Adrenal gland (tissue), 12 donors: ENCODE measurements around the gene CACNA1D. TPM values are rescaled to one million over a fixed set of nuclear protein-coding genes. Genes with fewer than 3 reads are reported as not detected.

Experiments
- DNase-seq, 7 donors: peaks; one replicate each; pipeline ENCODE4 v3.0.0-alpha.2; 2019 to 2020
- H3K27ac ChIP-seq, 5 donors: fragments of 200-600 bp; sonication (generic) in 4 of 5; 1 replicate in 3 of 5; 2 replicates in 2 of 5; pipeline versions ENCODE4 v1.5.1 to v1.8.0; 2016 to 2020; ENCODE audit warnings: mild to moderate bottlenecking in 1 of 5
- H3K27me3 ChIP-seq: fragments of 200-600 bp; 2 replicates; pipeline ENCODE4 v1.8.0; 2021
- H3K36me3 ChIP-seq, 2 donors: fragments of 200-600 bp; replicated peaks in 1 of 2; 1 replicate in 1 of 2; 2 replicates in 1 of 2; pipeline versions ENCODE4 v1.5.1 to v1.8.0; 2018 to 2022
- H3K4me1 ChIP-seq, 2 donors: fragments of 200-600 bp; replicated peaks in 1 of 2; 1 replicate in 1 of 2; 2 replicates in 1 of 2; pipeline versions ENCODE4 v1.5.1 to v1.8.0; 2018 to 2021
- H3K4me3 ChIP-seq, 4 donors: fragments of 200-600 bp; sonication (generic) in 3 of 4; one replicate each; pipeline ENCODE4 v1.5.1; 2016 to 2018
- H3K9me3 ChIP-seq, 3 donors: fragments of 200-600 bp; sonication (generic) in 1 of 3; replicated peaks in 1 of 3; 1 replicate in 2 of 3; 2 replicates in 1 of 3; pipeline versions ENCODE4 v1.5.1 to v1.8.0; 2016 to 2021
- POLR2A ChIP-seq, 2 donors: fragments of 450-650 bp; IDR thresholded peaks; one replicate each; pipeline ENCODE4 v1.6.1; 2017; ENCODE audit warnings: antibody characterized with exemption in 2 of 2, mild to moderate bottlenecking in 2 of 2, moderate library complexity in 1 of 2
- WGBS, 4 donors: extraction: QIAGEN DNeasy Blood & Tissue Kit in 2 of 4; methylation state at CpG; one replicate each; pipeline versions ENCODE4 v1.1.5 to v1.1.7; 2013 to 2017; 5-methylcytosine and 5-hydroxymethylcytosine counted together
- intact Hi-C, 2 donors: fragments of 100-400 bp; cut with DNase I; formaldehyde crosslinking; loops; one replicate each; pipeline versions ENCODE4 v1.14.1 to v1.15.0; 2022 to 2023
- polyA plus RNA-seq, 3 donors: library from polyadenylated mRNA; stranded (reverse); fragments of 200-250 nt in 2 of 3; fragments of 350-450 nt in 1 of 3; fragmentation: Illumina TruSeq in 1 of 3; extraction: RNeasy Lipid Tissue Mini Kit (QIAGEN cat#74804) in 1 of 3; gene quantifications; one replicate each; pipeline ENCODE4 v1.2.3, GENCODE V29; 2013 to 2014
- total RNA-seq, 9 donors: library from RNA; depleted of rRNA in 4 of 9; stranded (reverse); fragments of >200 nt in 4 of 9; fragments of 120-200 nt in 1 of 9; fragmentation: NEBNext Ultra II Directional in 1 of 9; extraction: Animal tissue kit (Norgen Biotek cat#: 25700) in 1 of 9; gene quantifications; one replicate each; pipeline versions ENCODE4 v1.1.0 to v1.2.4, GENCODE V29; 2013 to 2023
- TF ChIP-seq, protein P1 (sequence below), 6 experiments: fragments of 450-650 bp in 4 of 6; fragments of 200-600 bp in 2 of 6; sonication (generic) in 1 of 6; IDR thresholded peaks; 1 replicate in 5 of 6; 2 replicates in 1 of 6; pipeline versions ENCODE4 v1.5.1 to v1.8.0; 2016 to 2021; ENCODE audit warnings: antibody characterized with exemption in 6 of 6, mild to moderate bottlenecking in 2 of 6, moderate library complexity in 1 of 6
- donor health status: healthy with polysubstance abuse.
- donor health status: Bipolar disorder and iron deficiency.
- donor health status: DM: yes; HTN: yes; CAD: no.
- donor health status: DM: no; HTN: no; CAD: no.
- donor health status: DM: no; HTN: no; CAD: no.
- donor health status: DM: yes; HTN: yes; CAD: no.

CACNA1D gene
- total and polyA plus RNA-seq, 12 donors, result 25.8 to 111 (median 63.0) TPM

DNA sequence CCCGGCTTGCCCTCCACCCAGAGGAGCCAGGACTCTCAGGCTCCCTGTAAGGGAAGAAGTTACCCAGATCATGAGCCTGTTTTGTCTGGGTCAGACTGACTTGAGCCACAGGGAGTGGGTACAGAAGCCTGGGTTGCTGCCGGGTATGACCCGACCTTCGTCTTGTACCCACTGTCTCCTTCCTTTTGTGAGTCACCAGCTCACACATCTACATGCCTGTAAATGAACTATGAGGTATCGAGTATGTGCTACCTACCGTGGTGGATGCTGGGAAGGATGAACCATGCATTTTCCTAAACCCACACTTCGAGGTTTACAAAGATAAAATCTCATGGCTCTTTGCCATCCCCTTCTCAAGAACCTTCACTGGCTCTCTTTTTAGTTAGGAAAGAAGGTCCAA lies 56.9 kb downstream of the CACNA1D start:
- peak overlapping the region in 3 of 5 donors; percentile 36 to 58 (median 52) for H3K27ac ChIP-seq
- no peak for TF ChIP-seq POLR2A (IDR thresholded peaks at IDR 0.05)
- TF ChIP-seq, protein P1, sequence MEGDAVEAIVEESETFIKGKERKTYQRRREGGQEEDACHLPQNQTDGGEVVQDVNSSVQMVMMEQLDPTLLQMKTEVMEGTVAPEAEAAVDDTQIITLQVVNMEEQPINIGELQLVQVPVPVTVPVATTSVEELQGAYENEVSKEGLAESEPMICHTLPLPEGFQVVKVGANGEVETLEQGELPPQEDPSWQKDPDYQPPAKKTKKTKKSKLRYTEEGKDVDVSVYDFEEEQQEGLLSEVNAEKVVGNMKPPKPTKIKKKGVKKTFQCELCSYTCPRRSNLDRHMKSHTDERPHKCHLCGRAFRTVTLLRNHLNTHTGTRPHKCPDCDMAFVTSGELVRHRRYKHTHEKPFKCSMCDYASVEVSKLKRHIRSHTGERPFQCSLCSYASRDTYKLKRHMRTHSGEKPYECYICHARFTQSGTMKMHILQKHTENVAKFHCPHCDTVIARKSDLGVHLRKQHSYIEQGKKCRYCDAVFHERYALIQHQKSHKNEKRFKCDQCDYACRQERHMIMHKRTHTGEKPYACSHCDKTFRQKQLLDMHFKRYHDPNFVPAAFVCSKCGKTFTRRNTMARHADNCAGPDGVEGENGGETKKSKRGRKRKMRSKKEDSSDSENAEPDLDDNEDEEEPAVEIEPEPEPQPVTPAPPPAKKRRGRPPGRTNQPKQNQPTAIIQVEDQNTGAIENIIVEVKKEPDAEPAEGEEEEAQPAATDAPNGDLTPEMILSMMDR (IDR thresholded peaks at IDR 0.05), result no peak
- no peaks in the 10 kb centered on the region for H3K27me3 ChIP-seq
- peaks cover 17 to 43% of the 10 kb centered on the region in 2 donors for H3K4me1 ChIP-seq
- intact Hi-C loops, result no loop called here
- DNase-seq, result peak in 3 of 7 donors; percentile 33 to 46 (median 43)
- H3K36me3 ChIP-seq, result no peaks in the 10 kb centered on the region
- WGBS, 4 donors, result 41 to 60% (median 46%) methylated on average over 7 of the region's 7 CpGs
- H3K9me3 ChIP-seq, result no peaks in the 10 kb centered on the region
- no peak overlapping the region for H3K4me3 ChIP-seq

DNA sequence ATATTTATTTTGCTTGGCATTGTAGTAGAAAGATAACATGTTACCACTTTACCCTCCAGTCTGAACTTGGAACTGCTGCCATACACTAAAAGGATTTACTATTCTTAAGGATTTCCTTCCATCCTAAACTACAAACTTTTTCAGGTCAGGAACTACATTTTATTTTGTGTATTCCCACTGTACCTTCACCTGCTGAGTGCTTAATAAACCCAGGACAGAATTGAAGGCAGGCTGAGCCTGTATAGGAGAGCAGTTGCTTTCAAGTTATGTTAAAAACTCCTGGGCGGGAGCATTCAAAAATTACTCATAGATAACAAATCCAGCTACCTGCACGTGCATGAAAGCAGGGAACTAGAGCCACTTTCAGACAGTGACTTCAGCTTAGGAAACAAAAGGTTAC lies 58.3 kb downstream of the CACNA1D start:
- 42 to 54% (median 50%) methylated on average over 2 of the region's 2 CpGs for WGBS, 4 donors
- Histone ChIP-seq H3K9me3 (no peaks in the 10 kb centered on the region), H3K4me3 (no peak overlapping the region), H3K36me3 (no peaks in the 10 kb centered on the region), H3K4me1 (peaks cover 17 to 40% of the 10 kb centered on the region in 2 donors), H3K27ac (peak overlapping the region in 3 of 5 donors; percentile 11 to 62 (median 22)), H3K27me3 (no peaks in the 10 kb centered on the region)
- intact Hi-C loops, result no loop called here
- no peak for TF ChIP-seq POLR2A (IDR thresholded peaks at IDR 0.05)
- TF ChIP-seq, protein P1 (IDR thresholded peaks at IDR 0.05), result no peak
- DNase-seq, result no peak

DNA sequence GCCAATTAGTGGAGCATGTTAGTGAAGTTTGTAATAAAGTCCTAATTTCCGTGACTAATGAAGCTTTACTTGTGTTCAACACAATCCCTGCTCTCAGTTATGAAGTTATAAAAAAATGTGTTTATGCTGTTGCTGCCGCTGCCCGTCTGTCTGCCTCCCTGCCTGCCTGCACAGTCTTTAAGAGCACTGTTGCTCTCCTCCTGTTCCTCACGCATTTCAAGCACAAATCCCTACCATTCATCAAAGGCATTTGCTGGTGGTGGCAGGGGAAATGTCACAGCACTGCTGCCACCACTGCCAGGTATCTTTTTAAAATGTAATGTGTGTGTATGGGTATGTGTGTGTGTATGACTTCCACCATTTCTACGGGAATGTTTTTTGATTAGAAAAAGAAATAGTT lies 58.8 kb downstream of the CACNA1D start:
- Histone ChIP-seq H3K27me3 (no peaks in the 10 kb centered on the region), H3K27ac (peak overlapping the region in 3 of 5 donors; percentile 11 to 62 (median 22)), H3K9me3 (no peaks in the 10 kb centered on the region), H3K36me3 (no peaks in the 10 kb centered on the region), H3K4me3 (no peak overlapping the region), H3K4me1 (peaks cover 17 to 40% of the 10 kb centered on the region in 2 donors)
- intact Hi-C loops, result no loop called here
- WGBS, 4 donors, result 48 to 64% (median 60%) methylated on average over 5 of the region's 5 CpGs
- no peak for DNase-seq
- TF ChIP-seq, protein P1 (IDR thresholded peaks at IDR 0.05), result no peak
- no peak for TF ChIP-seq POLR2A (IDR thresholded peaks at IDR 0.05)

DNA sequence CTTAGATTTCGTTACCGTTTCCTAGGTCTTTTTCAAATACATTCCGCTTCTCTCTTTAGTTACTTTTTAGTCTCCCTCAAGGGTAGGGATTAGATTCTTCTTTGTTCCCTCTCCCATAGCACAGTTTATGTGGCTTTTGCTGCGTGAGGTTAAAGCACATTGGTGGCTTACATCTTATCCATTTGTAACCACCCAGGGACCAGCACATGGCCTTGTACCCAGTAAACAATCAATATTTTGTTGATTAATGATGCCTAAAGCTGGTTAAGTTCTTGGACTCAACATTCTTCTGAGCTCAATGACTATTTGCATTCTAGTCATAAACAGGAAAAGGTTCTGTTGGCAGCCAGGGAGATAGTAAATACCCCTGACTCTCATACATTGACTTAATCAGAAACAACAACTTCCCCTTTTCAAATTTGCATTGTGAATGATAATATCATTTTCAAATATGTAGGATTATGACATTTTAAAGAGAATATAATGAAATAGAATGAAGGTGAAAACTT lies 60.2 kb downstream of the CACNA1D start:
- H3K27ac ChIP-seq, result peak overlapping the region in 1 of 5 donors; percentile 14
- H3K36me3 ChIP-seq, result no peaks in the 10 kb centered on the region
- 93 to 97% (median 95%) methylated on average over 4 of the region's 4 CpGs for WGBS, 4 donors
- no peaks in the 10 kb centered on the region for H3K27me3 ChIP-seq
- TF ChIP-seq, protein P1 (IDR thresholded peaks at IDR 0.05), result no peak
- TF ChIP-seq POLR2A (IDR thresholded peaks at IDR 0.05), result no peak
- H3K4me1 ChIP-seq, result peaks cover 23 to 32% of the 10 kb centered on the region in 2 donors
- DNase-seq, result no peak
- intact Hi-C loops, result no loop called here
- H3K4me3 ChIP-seq, result no peak overlapping the region
- H3K9me3 ChIP-seq, result no peaks in the 10 kb centered on the region
